GM12892 (cell line): ENCODE measurements around the gene RPS27L.

Experiments
- POLR2A ChIP-seq: IDR thresholded peaks from 2 replicates; pipeline ENCODE4 v1.6.1; 2011; ENCODE audit warnings: low read depth, low read length, control low read depth
- POLR2AphosphoS5 ChIP-seq: IDR thresholded peaks from 2 replicates; pipeline ENCODE4 v1.6.1; 2011; ENCODE audit warnings: low read depth, low read length, control low read depth

DNA sequence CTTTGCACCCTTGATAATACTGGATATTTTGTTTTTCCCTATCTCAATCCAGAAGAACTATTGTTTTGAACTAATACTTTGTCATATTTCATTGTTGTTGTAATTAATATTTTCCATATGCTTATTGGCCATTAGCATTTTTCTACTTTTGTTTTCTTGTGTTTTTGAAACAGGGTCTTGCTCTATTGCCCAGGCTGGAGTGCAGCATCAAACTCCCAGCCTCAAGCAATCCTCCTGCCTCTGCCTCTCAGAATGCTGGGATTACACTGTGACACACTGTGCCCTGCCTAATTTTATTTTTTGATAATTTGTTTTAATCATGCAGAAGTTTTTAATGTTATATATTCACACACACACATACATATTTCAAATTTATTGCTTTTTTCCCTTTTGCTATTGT lies 3.4 kb upstream of the RPS27L start:
- TF ChIP-seq POLR2AphosphoS5 (no peak), POLR2A (no peak)
